Astrocyte of the cerebellum (primary cell): ENCODE results near the gene IPO4.

ENCODE experiments used
- DNase-seq: peaks from one replicate; pipeline ENCODE4 v3.0.0-alpha.2; 2011; ENCODE audit warnings: low read depth
- H3K4me3 ChIP-seq: 2 replicates; pipeline ENCODE4 v1.5.1; 2011; ENCODE audit warnings: mild to moderate bottlenecking, low read depth, low read length, moderate library complexity
- in situ Hi-C: cut with HindIII; loops from 2 replicates; pipeline ENCODE4 v1.10.0; 2017; ENCODE audit warnings: low sequenced_read_pairs
- TF ChIP-seq, protein P1 (sequence below): IDR thresholded peaks from 2 replicates; pipeline ENCODE4 v1.5.1; 2012; ENCODE audit warnings: low read length, low read depth, moderate library complexity, mild to moderate bottlenecking; ENCODE audit errors: missing control alignments

Gene IPO4

DNA sequence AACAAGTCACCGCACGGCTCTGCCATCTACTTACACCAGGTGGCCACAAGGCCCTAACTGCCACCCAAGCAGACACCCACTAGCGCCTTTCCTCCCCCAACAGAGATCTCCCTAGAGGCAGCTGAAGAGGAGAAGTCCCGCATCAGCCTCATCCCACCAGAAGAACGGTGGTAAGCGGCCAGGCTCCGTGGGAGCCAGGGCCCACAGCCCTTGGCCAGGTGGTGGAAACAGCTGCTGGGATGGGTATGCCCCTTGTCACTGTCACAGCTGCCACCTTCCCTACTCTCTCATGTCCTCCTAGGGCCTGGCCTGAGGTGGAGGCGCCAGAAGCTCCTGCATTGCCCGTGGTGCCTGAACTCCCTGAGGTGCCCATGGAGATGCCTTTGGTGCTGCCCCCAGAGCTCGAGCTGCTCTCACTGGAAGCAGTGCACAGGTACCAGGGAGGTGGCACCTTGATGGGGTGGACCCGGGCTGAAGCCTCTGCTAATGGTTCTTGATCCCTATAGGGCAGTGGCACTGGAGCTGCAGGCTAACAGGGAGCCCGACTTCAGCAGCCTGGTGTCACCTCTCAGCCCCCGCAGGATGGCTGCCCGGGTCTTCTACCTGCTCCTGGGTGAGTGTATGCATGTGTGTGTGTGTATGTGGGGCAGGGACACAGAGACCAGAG is 9.2 kb downstream of the IPO4 start:
- H3K4me3 ChIP-seq, result no peak overlapping the region
- TF ChIP-seq, protein P1, sequence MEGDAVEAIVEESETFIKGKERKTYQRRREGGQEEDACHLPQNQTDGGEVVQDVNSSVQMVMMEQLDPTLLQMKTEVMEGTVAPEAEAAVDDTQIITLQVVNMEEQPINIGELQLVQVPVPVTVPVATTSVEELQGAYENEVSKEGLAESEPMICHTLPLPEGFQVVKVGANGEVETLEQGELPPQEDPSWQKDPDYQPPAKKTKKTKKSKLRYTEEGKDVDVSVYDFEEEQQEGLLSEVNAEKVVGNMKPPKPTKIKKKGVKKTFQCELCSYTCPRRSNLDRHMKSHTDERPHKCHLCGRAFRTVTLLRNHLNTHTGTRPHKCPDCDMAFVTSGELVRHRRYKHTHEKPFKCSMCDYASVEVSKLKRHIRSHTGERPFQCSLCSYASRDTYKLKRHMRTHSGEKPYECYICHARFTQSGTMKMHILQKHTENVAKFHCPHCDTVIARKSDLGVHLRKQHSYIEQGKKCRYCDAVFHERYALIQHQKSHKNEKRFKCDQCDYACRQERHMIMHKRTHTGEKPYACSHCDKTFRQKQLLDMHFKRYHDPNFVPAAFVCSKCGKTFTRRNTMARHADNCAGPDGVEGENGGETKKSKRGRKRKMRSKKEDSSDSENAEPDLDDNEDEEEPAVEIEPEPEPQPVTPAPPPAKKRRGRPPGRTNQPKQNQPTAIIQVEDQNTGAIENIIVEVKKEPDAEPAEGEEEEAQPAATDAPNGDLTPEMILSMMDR, result no peak
- no peak for DNase-seq
- in situ Hi-C loops, result no loop called here

DNA sequence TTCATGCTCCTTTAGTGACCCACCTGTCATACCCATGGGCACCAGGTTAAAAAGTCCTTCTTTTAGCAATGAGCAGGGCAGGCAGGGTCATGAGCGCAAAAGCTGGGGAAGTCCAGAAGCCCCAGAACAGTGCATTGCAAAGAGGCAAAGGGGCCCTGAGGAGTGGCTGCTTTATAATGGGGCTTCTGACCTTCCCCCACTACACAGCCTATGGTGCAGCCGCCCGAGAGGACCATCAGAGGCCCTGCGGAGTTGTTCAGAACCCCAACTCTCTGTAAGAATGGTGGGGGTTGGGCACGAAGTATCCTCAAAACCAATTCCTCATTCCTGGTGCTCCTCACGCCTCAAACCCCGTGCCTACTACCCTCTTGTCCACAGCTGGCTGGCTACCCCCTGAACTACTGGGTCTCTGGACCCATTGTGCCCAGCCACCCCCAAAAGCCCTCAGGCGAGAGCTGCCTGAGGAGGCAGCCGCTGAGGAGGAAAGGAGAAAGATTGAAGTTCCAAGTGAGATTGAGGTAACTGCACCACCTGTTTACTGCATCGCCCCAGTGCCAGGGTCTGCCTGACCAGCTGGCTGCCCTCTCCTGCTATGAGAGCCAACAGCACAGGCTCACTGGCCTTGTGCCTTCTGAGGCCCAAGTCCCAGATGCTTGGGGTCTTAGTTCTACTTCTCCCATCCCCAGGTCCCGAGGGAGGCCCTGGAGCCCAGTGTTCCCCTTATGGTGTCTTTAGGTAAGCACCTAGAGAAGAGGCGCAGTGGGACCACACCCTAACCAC is 10.0 kb downstream of the IPO4 start:
- TF ChIP-seq, protein P1, result no peak
- H3K4me3 ChIP-seq, result no peak overlapping the region
- in situ Hi-C loops, result no loop called here
- DNase-seq, result no peak

- H3K4me3 ChIP-seq, result no peak overlapping the region
- TF ChIP-seq, protein P1, result no peak
- DNase-seq, result no peak
- in situ Hi-C loops, result no loop called here
Measured at GRCh38 chr14:24177891-24178290, 10.7 kb downstream of the IPO4 start.

DNA sequence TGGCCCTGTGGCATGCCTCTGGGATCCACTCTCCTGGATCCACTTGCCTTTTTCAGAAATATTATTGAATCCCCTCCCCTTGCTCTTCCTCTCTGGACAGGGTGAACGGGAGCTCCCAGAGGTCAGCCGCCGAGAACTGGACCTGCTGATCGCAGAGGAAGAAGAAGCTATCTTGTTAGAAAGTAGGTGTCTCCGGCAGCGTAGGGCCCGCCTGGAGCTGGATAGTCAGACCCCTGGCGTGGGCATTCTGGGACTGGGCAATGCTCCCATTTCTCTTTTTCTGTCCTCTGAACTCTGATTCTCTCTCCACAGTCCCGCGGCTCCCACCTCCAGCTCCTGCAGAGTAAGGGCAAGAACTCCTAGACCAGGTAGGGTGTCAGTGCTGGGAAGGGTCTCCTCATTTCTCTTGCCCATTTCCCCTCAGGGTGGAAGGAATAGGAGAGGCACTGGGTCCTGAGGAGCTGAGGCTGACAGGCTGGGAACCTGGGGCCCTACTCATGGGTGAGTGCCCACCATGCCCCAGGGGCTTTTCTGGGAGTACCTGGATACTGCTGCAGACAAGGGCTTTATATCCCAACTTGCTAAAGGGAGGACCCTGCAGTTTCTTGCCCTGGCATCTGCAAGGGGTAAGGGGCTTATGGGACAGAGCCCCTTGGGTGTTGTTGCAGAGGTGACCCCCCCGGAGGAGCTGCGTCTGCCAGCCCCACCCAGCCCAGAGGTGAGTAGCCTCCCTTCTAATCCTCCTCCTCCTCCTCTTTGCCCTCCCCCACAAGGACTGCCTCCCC is 11.4 kb downstream of the IPO4 start:
- no peak overlapping the region for H3K4me3 ChIP-seq
- DNase-seq, result no peak
- in situ Hi-C loops, result no loop called here
- TF ChIP-seq, protein P1, result no peak

- no peak for DNase-seq
- in situ Hi-C loops, result no loop called here
- no peak overlapping the region for H3K4me3 ChIP-seq
- TF ChIP-seq, protein P1, result no peak
Measured at GRCh38 chr14:24176599-24176998, 12.0 kb downstream of the IPO4 start.

DNA sequence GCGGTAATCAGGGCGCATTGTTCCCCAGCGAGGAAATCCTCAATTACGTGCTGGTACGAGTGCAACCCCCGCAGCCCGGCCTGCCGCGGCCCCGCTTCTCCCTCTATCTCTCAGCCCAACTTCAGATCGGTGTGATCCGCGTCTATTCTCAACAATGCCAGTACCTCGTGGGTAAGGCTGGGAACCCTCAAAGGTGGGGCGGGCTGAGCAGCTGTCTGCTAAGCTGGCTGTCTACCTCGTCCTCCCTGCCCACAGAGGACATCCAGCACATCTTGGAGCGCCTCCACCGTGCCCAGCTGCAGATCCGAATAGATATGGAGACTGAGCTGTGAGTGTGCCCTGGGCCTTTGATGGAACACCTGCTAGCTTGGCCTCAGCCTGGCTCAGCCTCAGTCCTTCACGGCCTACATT is 15.7 kb downstream of the IPO4 start:
- DNase-seq, result no peak
- peak overlapping the region; percentile 51 for H3K4me3 ChIP-seq
- TF ChIP-seq, protein P1, result no peak
- in situ Hi-C loops, result no loop called here
